HG03196 (cell line): ENCODE data around the gene HPS6.

Experiments used
- ATAC-seq: cut with Tn5 transposase; IDR thresholded peaks from one replicate; pipeline ENCODE4 v1.9.1; 2021; ENCODE audit not compliant: unreplicated experiment

HPS6 gene

DNA sequence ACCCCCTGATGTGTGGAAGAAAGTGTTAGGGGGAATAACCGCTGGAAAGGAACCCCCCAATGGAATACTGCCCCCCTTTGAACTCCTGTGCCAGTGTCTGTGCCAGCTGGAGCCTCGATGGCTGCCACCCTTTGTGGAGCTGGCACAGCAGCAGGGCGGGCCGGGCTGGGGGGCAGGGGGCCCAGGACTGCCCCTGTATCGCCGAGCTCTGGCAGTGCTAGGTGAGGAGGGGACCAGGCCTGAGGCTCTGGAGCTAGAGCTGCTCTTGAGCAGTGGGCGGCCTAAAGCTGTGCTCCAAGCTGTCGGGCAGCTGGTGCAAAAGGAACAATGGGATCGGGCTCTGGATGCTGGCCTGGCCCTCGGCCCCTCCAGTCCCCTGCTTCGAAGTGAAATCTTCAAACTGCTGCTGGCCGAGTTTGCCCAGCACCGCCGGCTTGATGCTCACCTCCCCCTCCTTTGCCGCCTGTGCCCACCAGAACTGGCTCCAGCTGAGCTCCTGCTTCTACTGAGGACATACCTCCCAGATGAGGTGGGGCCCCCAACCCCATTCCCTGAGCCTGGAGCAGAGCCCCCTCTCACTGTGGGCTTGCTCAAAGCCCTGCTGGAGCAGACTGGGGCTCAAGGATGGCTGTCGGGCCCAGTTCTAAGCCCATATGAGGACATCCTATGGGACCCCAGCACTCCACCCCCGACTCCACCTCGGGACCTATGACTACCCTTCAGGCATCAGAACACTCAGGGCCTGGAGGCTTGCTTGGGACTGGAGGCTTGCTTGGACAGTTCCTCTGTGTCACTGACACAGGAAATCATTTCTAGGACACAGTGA lies 2.2 kb downstream of the HPS6 start:
- ATAC-seq, result no peak

DNA sequence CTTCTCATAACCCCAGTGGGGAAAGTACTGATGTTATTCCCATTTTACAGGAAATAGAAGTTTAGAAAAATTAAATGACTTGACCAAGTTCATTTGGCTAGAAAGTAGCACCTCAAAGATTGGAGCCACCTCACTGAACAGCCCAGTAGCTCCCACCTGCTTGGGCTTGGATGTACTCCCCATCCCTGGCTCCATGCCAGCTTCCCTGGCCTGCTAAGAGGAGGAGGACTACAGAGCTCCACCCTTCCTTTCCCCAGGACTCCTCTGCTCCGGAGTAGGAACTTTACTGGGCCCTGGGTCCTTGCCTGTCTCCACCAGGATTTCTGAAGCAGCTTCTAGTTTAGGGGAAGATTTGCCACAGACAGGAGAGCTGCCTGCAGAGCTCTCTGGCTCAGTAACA lies 3.1 kb downstream of the HPS6 start:
- ATAC-seq, result no peak

GRCh38 chr10:102069071-102069470 lies 3.9 kb downstream of the HPS6 start:
- no peak for ATAC-seq

DNA sequence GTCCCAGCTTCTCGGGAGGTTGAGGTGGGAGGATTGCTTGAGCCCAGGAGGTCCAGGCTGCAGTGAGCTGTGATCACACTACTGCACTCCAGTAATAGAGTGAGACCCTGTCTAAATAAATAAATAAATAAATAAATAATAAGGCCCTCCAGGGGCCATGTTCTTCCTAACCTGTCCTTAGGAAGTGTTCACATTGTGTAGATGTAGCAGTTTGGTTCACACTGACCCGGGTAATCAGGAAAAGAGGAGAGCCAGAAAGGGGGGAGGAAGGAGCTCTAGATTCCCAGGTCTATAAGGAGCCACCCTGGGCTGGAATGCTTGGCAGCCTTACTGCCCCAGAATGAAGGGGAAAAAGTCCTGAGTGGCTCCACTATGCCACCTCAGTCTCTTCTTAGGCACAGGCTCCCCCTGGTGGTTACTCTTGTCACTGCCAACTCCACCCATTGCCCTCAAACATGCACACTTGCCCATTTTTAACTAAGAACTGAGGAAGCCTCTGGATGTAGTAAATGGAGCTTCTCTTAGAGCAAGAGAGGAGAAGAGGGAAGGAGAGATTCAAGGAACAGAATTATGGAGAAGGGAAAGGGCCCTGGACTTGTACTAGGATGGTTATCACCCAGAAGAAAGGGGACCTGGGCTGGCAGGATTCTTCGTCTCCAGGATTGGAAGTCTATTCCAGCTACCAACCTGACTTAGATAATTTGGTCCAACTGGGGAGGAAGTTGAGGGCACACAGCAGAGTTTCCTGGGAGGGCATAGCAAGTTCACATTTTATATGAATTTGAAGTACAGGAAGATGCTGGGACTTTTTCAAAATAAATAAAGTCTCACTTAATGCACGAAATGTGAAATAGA lies 7.8 kb downstream of the HPS6 start:
- ATAC-seq, result peak; percentile 66

- ATAC-seq, result no peak
Observed at GRCh38 chr10:102083541-102083940, 18.4 kb downstream of the HPS6 start.

DNA sequence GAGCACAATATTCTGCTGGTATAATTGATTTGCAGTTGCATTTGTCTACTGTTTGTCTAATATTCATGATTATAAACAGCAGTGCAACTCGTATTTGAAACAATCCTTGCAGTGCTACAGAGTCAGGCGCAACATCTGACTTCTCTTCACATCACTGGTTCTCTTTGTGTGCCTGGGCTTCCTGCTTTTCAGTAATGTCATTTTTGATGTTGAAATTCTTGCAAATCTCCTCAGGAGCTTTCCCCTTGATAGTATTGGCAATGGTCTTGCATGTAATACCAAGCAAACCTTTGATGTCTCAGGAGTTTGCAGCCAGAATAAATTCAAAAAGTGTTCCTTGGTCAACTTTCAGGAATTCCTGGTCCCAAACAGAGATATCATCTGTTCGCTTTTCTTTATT lies 20.2 kb downstream of the HPS6 start:
- ATAC-seq, result no peak

DNA sequence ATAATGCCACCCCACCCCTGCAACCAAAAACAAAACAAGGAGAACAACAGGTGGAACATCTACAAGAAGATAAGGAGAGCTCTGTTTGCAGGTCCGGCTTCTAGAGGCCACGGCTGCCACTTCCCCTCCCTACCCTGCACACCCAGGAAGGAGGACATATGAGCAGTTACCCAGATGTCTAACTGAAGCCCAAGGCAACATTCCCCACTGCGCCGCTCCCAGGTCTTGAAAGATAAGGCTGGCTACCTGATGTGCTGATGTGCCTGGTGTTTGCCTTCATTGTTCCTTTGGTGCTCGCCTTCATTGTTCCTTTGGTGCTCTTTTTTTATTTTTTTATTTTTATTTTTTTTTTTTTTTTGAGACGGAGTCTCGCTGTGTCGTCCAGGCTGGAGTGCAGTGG lies 21.0 kb downstream of the HPS6 start:
- ATAC-seq, result no peak

- ATAC-seq, result no peak
Observed at GRCh38 chr10:102090772-102091171, 25.6 kb downstream of the HPS6 start.

- no peak for ATAC-seq
Observed at GRCh38 chr10:102096449-102096848, 31.3 kb downstream of the HPS6 start.

DNA sequence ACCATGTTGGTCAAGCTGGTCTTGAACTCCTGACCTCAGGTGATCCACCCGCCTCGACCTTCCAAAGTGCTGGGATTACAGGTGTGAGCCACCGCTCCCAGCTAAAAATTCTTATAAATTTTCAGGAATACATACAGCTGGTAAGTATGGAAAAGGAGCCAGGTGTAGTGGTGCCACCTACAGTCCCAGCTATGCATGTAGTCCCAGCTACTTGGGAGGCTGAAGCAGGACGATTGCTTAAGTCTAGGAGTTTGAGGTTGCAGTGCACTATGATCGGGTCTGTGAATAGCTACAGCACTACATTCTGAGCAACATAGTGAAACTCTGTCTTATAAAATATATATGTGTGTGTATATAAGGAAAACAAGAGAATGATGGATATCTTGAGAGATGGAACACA lies 36.0 kb downstream of the HPS6 start:
- no peak for ATAC-seq

- ATAC-seq, result no peak
Observed at GRCh38 chr10:102102421-102102820, 37.3 kb downstream of the HPS6 start.

DNA sequence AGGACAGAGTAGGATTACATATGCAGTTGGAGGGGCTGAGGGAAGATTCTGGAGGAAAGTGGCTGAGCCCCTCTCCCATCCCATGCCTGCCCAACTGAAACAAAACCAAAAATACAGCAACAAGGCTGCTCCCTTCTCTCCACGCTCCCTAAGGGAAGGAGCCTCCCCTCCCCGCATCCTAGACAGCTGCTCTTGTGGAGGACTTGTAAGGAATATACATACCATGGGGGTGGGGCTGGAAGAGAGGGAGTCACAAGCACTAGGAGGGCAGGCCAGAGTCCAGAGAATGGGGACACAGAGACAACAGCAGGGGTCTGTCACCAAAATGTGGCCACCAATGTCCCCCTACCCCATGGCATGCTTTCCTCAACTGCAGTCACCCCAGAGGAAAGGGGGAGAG lies 41.8 kb downstream of the HPS6 start:
- no peak for ATAC-seq

- no peak for ATAC-seq
Observed at GRCh38 chr10:102109166-102110116, 44.3 kb downstream of the HPS6 start.

GRCh38 chr10:102111276-102111675 lies 46.1 kb downstream of the HPS6 start:
- ATAC-seq, result no peak

GRCh38 chr10:102112210-102112817 lies 47.2 kb downstream of the HPS6 start:
- no peak for ATAC-seq

DNA sequence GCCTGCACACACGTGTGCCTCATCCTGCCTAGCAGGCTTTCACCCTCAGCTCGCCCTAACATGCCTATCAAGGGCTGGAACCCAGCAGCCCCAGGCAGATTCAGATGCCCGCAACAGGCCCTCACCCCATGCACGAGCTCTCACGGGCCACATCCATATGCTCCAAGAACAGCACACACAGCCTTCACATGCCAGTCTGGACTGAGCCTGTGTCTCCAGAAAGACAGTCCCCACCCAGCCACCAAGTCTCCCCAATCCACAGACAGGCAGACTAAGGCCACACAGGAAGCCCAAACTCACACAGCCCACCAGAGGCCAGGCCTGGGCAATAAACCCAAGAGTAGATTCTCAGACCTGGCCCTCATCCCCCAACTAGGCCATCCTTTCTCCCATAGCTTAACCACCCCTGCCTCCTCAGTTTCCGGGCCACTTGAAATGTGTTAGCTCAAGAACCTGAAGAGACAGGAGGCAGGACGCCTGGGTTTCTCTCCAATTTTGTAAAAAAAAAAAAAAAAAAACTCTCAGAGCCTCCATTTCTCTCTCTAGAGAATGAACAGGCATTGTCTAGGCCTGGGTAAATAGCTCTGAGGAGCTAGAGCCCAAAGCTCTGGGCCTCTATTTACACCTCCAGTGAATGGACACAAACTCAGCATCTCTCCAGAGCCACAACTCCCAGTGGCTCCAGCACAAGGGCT lies 48.3 kb downstream of the HPS6 start:
- ATAC-seq, result no peak

DNA sequence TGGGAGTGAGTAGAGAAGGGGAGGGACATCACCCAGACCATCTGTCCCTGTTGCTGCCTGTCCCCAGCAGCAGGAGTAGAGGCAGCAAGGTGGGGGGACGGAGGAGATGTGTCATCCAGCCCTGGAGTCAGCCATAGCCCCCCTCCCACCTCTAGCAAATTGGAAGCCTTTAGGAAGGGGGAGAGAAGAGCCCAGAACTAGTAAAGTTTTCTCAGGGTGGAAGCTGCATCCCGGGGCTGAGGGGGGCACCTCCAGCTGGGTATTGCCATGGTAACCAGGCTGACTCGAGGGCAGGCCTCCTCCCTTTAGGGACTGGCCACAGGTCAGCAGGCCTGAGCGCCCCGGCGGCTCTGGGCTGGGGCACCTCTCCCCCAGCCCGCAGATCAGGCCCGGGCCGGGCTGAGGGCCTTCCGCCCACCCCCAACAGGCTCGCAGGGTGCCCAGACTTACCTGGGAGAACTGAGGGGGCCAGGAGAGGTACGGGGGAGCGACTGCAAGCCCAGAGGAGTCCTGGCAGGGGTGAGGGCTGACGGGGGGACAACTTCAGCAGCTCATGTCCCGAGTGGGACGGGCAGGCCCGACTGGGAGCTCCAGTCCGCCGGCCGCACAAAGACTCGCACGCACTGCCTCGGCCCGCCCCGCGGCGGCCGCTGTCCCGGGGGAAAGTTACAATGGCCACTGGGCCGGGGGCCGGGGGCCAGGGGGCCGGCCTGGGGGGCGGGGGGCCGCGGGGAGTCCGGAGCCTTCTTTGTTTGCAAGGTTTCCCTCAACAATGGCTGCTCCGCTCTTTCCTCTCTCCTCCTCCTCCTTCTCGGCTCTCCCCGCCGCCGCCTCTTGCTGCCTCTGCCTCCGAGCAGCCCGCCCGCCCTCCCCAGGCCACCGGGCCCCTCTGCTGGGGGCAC lies 49.1 kb downstream of the HPS6 start:
- peak; percentile 12 for ATAC-seq

DNA sequence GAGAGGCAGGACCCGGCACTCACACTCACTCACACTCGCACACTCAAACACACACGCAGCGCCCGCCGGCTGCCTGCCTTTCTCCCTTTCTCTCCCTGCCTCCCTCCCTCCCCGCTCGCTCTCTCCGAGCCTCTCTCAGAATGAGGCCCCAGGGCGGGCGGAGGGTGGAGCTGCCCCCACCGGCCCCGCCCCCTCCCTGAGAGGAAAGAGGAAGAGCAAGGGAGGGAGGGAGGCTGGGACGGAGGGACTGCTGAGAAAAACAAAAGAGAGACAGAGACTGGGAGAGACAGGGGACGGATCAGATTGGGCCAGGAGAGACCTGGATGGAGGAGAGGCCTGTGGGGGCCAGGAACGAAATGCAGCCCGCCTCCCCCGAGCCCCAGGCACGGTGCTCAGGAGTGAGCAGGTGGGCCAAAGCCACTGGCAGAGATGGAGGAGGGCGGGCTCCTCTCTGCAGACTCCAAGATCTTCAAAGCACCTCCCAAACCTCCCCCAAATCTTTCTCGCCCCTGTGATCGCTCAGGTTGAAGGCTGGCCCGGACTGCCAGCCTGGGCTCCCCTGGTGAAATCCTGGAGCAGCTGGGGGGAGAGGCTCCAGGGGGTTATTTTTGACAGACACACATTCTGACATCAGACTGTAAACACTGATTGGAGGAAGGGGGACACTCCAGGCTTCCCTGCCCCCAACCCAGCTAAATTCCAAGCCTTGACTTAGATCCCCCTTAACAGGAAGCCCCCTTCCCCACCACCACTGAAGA lies 49.9 kb downstream of the HPS6 start:
- peak; percentile 38 for ATAC-seq
